ENCODE results near the gene ZNF580. TPM values are rescaled to one million over a fixed set of nuclear protein-coding genes. Genes with fewer than 3 reads are reported as not detected.

ZNF580 gene
- total and polyA plus RNA-seq, 10 of the 15 experiments (the other 5 are each of a cell fraction or from before 2014, with no cell fraction given), result 2.3 to 31.8 (median 10.0) TPM

GRCh38 chr19:55676889-55677505 is 36.2 kb downstream of the ZNF580 start:
- ChIA-PET RAD21 (ENCODE audit: unreplicated experiment) (interaction anchor here (1.0 to 2.0 kb wide), 5 partner anchors 20 to 47 kb away, joined by 4 to 9 read pairs (median 6); partner anchors contain the start of gene U2AF2), CTCF (interaction anchor here (0.8 to 3.3 kb wide), 7 partner anchors 23 to 173 kb away, joined by 3 to 14 read pairs (median 5); partner anchors contain the start of genes CCDC106 and U2AF2)

More at GRCh38 chr19:55676889-55677505, 36.2 kb downstream of the ZNF580 start:
- H3K9ac ChIP-seq (ENCODE audit: control insufficient read depth, insufficient read depth, low read length), result peak overlapping the region; percentile 97
- H2AFZ ChIP-seq (ENCODE audit: control insufficient read depth, low read depth, low read length), result no peak overlapping the region
- intact Hi-C loops (cut with micrococcal nuclease; ENCODE audit: unreplicated experiment) (loop anchor here (5.0 kb wide), 2 partner anchors 35 to 655 kb away; partner anchors contain the start of genes ZNF580 and ZNF581), in situ Hi-C loops (cut with MboI) (loop anchor here (5.0 kb wide), 1 partner anchor 130 kb away; no protein-coding TSS in a partner anchor)
- 0% methylated on average over 7 of the region's 7 CpGs for WGBS (ENCODE audit: insufficient coverage, insufficient replicate concordance, low lambda C conversion rate, missing lambda C conversion rate)
- DNase-seq (ENCODE audit: low read depth, low spot score) (no peak), ATAC-seq (no peak), FAIRE-seq (no peak)
- H3K36me3 ChIP-seq (ENCODE audit: control insufficient read depth in 2 of 2, insufficient read depth in 2 of 2, low read length in 1 of 2), result peaks cover 15 to 20% of the 10 kb centered on the region in 2 experiments
- peaks cover 29% of the 10 kb centered on the region for H3K4me1 ChIP-seq (ENCODE audit: control insufficient read depth, insufficient read depth, low read length)
- no peaks in the 10 kb centered on the region for H3K9me3 ChIP-seq (replicated peaks; ENCODE audit: control insufficient read depth, insufficient read depth, low read length)
- peak overlapping the region; percentile 92 for H3K4me3 ChIP-seq
- H3K4me2 ChIP-seq (ENCODE audit: control insufficient read depth, insufficient read depth), result peak overlapping the region; percentile 100
- H3K27me3 ChIP-seq (replicated peaks in 1 of 2; ENCODE audit: control insufficient read depth in 2 of 2, insufficient read depth in 2 of 2, low read length in 1 of 2), result no peaks in the 10 kb centered on the region
- TF ChIP-seq ZNF592 (IDR thresholded peaks at IDR 0.05), result no peak
- peak; percentile 44; the same call in 1 of the 2 replicates for TF ChIP-seq SIN3A (IDR thresholded peaks at IDR 0.05; ENCODE audit: low read depth, low read length)
- TF ChIP-seq YY1 (IDR thresholded peaks at IDR 0.05; ENCODE audit: low read depth, low read length), result 0 out of 2 replicates have a peak, but pooled peaks have one; percentile 32
- POLR2A ChIA-PET, result interaction anchor here (0.8 to 1.8 kb wide), 7 partner anchors 18 to 78 kb away, joined by 3 to 7 read pairs (median 5); partner anchors contain the start of genes U2AF2, ZNF581 and ZNF865
- BruUV-seq (replicated peaks), result no TSS peak
- peak overlapping the region; percentile 94 for H3K27ac ChIP-seq (ENCODE audit: control insufficient read depth, insufficient read depth)
- SMC1A ChIA-PET (ENCODE audit: uncharacterized antibody, unreplicated experiment), result interaction anchor here (0.6 to 3.0 kb wide), 5 partner anchors 20 to 1207 kb away, joined by 3 to 11 read pairs (median 3); partner anchors contain the start of gene U2AF2
- peaks cover 6% of the 10 kb centered on the region; the same call in 1 of the 2 replicates for H4K20me1 ChIP-seq (ENCODE audit: control insufficient read depth, insufficient read depth)
- H3K79me2 ChIP-seq (ENCODE audit: control insufficient read depth, insufficient read depth, low read length), result peaks cover 62% of the 10 kb centered on the region
